Activated gamma-delta T cell treated with anti-CD3 and anti-CD28 coated beads, Interleukin-2, amount 50 U/mL, for 16 hours (primary cell): ENCODE measurements around the gene GPR148.

ENCODE experiments used
- DNase-seq: peaks from one replicate; pipeline ENCODE4 v3.0.0-alpha.2; 2020; ENCODE audit warnings: low read depth

Gene GPR148

GRCh38 chr2:130769343-130769907 lies 40.6 kb downstream of the GPR148 start:
- DNase-seq, result no peak

- no peak for DNase-seq
These were observed 47.7 kb downstream of the GPR148 start for GRCh38 chr2:130776550-130776949.

GRCh38 chr2:130778781-130779180 lies 49.9 kb downstream of the GPR148 start:
- DNase-seq, result no peak
